Head of caudate nucleus (tissue), 42 donors: ENCODE results near the gene ZNF141.
"Not testable (repeated sequence)": the region's sequence is repeated elsewhere in the genome, so short reads cannot be mapped to it uniquely, and the experiment has no call there.

ENCODE experiments used
- DNase-seq, 42 donors: peaks; one replicate each; pipeline versions ENCODE4 v3.0.0 to v3.0.0-alpha.2; 2020 to 2021; ENCODE audit warnings: mixed read lengths in 7 of 42
- intact Hi-C: fragments of 100-400 bp; cut with DNase I; formaldehyde crosslinking; loops from one replicate; pipeline ENCODE4 v1.15.0; 2022

The ZNF141 gene

DNA sequence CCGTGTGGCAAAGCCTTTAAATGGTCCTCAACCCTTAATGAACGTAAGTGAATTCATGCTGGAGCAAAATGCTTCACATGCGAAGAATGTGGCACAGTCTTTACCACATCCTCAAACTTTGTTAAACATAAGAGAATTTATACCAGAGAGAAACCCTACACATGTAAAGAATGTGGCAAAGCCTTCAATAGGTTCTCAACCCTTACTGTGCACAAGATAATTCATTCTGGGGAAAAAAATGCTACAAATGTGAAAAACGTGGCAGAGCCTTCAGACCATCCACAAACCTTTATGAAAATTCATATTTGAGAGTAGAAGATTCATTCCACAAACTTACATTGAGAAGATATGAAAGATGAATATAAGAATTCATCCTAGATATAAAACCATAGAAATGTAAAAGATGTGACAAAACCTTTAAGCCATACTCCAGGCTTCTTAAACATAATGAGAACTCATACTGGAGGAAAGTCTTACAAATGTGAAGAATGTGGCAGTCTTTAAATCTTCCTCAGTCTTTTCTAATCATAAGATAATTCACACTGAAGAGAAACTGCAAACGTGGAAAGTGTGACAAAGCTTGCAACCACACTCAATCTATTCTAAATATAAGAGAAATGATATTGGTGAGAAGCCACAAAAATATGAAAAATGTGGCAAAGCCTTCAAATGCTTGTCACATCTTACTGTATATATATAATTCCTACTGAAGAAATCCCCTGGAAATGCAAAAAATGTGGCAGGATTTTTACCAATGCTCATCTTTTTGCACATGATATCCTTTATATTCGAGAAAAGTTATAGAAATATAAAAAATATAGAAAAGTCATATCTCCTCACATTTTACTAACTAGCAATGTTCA lies 36.9 kb downstream of the ZNF141 start:
- intact Hi-C loops, result no loop called here

DNA sequence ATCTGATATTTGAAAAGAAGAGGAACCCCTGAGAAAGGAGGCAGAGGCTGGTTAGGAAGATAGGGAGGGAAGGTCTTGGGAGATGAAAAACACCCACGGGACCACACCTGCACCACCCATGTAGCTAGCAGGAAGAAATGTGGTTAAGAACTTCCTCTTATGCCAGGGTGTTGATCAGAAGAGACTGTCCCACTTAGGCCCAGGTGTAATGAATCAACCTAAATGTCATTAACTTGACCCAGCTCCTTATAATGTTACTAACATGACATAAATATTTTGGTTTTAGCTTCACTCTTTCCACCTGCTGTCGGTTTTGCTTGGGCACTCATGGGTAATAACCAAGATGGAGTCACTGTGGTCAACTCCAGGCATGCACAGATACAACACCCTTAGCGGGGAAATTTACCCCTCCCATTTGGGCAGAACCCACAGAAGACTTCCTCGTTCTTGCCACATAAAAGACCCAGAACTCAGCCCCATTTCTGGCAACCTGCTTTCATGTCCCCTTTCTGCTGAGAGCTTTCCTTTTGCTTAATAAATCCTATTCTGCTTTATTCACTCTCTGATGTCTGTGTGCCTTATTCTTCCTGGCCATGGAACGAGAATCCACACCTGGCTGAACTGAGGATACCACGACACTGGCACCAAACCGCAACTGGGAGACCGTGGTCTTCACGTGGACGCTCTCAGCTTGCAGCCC lies 46.8 kb downstream of the ZNF141 start:
- intact Hi-C loops, result no loop called here
- DNase-seq, result no peak

More for the DNA sequence above, 36.9 kb downstream of the ZNF141 start:
- no peak for DNase-seq

DNA sequence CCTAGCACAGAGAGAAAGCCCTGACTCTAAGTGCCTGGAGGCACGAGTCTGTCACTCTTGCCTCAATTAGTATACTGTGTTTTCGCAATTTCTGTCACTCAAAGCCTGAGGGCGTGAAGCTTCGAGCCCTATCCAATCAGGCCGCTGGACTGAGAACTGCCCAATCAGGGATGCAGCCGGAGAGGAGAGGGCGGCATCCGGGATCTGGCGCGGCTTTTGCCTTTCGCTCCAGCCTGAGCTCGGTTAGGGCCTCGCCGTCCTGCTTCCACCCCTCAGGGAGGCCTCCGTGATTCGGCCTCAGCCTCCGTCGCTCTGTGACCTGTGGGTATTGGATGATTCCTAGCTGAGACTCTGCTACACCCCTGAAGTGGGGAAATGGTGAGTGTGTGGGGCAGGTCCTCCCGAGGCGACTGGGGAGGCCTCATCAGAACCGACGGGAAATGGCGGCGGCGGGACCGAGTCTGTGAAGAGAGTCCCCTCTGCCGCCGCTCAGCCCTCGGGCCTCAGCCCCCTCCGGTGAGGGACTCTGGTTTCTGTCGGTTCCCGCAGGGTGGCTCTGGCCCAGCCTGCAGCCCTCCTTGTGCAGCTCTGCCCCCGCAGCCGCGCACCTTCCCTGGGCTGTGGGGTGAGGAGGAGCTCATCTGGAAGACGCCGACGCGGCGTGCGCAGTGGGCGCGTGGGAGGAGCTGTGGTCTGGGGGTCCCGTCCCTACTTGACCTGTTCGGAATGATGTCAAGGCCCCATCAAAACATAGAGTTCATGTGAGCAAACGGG lies 48.5 kb downstream of the ZNF141 start:
- intact Hi-C loops, result no loop called here

DNA sequence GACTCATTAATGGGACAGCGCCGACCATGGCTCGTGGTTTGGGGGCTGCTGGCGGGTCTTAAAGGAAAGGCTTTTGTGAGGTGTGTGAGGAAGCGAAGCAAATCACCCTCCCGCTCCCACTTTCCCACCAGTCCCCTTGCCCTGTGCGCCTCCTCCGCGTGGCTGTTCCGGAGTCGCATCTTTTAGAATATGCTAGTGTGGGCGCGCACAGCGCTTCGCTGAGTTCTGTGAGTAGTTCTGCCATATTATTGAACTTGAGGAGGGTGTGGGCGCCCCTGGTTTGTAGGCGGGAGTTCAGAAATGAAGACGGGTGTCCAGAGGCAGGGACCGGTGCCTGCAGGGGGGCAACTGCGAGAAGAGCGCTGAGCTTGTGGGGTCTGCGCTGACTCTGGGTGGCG lies 49.1 kb downstream of the ZNF141 start:
- DNase-seq, result peak; percentile 4 to 80 (median 48)
- intact Hi-C loops, result no loop called here

More for the DNA sequence above, 48.5 kb downstream of the ZNF141 start:
- peak; percentile 3 to 81 (median 54) for DNase-seq

DNA sequence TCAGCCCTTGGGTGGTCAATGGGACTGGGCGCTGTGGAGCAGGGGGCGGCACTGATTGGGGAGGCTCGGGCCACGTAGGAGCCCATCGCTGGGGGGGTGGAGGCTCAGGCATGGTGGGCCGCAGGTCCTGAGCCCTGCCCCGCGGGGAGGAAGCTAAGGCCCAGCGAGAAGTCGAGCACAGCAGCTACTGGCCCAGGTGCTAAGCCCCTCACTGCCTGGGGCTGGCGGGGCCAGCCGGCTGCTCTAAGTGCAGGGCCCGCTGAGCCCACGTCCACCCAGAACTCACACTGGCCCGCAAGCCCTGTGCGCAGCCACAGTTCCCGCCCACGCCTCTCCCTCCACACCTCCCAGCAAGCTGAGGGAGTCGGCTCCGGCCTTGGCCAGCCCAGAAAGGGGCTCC lies 66.4 kb downstream of the ZNF141 start:
- no peak for DNase-seq
- intact Hi-C loops, result no loop called here

DNA sequence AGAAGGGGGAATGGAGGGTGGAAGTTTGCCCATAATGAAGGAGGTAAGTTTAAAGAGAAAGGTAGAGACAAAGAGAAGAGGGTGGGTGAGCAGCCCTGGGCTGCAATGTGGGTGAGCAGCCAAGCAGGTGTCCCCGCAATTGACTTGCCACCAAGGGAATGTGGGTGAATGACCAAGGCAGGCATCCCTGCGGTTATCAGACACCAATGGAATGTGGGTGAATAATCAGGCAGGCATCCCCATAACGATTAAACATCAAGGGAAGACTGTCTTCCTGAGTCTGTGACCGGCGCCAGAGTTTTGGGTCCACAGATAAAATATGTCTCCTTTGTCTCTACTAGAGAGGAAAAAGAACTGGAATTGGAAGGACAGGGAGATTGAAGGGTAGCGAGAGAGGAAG lies 70.7 kb downstream of the ZNF141 start:
- intact Hi-C loops, DNase-seq: not testable (repeated sequence)

DNA sequence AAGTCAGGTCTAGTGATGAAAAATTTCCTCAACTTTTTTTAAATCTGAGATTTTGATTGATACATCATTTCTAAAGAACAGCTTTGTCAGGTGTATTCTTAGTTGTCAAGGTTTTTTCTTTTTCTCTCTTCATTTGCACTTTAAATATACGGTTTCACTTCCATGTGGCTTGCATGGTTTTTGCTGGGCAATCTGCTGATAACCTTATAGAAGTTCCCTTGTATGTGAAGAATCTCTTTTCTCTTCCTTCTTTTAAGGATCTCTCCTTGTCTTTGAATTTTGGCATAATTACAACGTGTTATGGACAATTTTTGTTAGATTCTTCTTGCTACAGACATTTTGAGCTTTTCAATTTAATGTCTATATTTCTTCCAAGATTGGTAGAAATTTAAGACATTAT lies 85.0 kb downstream of the ZNF141 start:
- DNase-seq, result no peak
- intact Hi-C loops, result no loop called here
